H1 (cell line): Measurements from ENCODE around the gene AGO3.

ENCODE experiments used
- BCL11A ChIP-seq, 2 experiments: IDR thresholded peaks; one replicate each; pipeline ENCODE4 v1.6.1; 2011; ENCODE audit warnings: low read depth in 2 of 2, low read length in 2 of 2, mild to moderate bottlenecking in 2 of 2
- CEBPB ChIP-seq: IDR thresholded peaks from 2 replicates; pipeline ENCODE4 v1.6.1; 2012; ENCODE audit warnings: low read depth, low read length
- KDM4A ChIP-seq: IDR thresholded peaks from one replicate; pipeline ENCODE4 v1.7.1; 2012; ENCODE audit warnings: low read depth, mild to moderate bottlenecking, moderate library complexity, low read length, inconsistent platforms; ENCODE audit not compliant: severe bottlenecking
- MAFK ChIP-seq: IDR thresholded peaks from 2 replicates; pipeline ENCODE4 v1.6.1; 2012; ENCODE audit warnings: low read depth, mild to moderate bottlenecking, improper control_type of control experiment, low read length
- POLR2A ChIP-seq, 2 experiments: IDR thresholded peaks; 1 replicate in 1 of 2; 2 replicates in 1 of 2; pipeline ENCODE4 v1.6.1; 2011; ENCODE audit warnings: low read depth in 2 of 2, low read length in 2 of 2, mild to moderate bottlenecking in 2 of 2; ENCODE audit errors: control extremely low read depth in 1 of 2
- POLR2AphosphoS5 ChIP-seq: IDR thresholded peaks from 2 replicates; pipeline ENCODE4 v1.6.1; 2011; ENCODE audit warnings: low read depth, low read length
- RFX5 ChIP-seq: IDR thresholded peaks from 2 replicates; pipeline ENCODE4 v1.6.1; 2011; ENCODE audit warnings: low read depth, low read length, improper control_type of control experiment, borderline replicate concordance
- TF ChIP-seq, protein P1 (sequence below), 3 experiments: IDR thresholded peaks; 1 replicate in 2 of 3; 2 replicates in 1 of 3; pipeline versions ENCODE4 v1.5.1 to v1.6.1; 2011; ENCODE audit warnings: low read length in 3 of 3, mild to moderate bottlenecking in 3 of 3, inconsistent platforms in 2 of 3, low read depth in 1 of 3, moderate library complexity in 1 of 3; ENCODE audit not compliant: insufficient read depth in 1 of 3; ENCODE audit errors: control extremely low read depth in 1 of 3
- TF ChIP-seq, protein P2 (sequence below): IDR thresholded peaks from 2 replicates; pipeline ENCODE4 v1.6.1; 2012; ENCODE audit warnings: inconsistent platforms
- TF ChIP-seq, protein P3 (sequence below): IDR thresholded peaks from 2 replicates; pipeline ENCODE4 v1.6.1; 2012; ENCODE audit warnings: low read length, inconsistent platforms

DNA sequence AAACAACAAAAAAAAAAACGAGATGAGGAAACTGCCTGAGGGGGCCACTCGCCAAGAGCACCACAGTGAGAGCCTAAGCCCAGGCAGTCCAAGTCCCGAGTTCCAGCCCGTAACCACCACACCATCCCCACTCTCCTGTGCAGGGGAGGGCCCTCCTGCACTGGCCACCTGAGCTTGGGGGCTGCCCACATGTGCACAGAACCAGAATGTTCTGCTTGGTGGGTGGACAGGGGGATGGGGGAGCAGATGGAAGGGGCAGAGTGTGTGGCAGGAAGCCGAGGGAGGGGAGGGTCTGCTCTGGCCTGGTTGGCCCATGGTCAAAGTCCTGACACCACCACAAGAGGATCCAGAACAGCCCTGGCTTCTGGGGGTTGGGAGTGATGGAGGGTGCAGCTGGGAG, 175.4 kb downstream of the AGO3 start:
- TF ChIP-seq, protein P1, sequence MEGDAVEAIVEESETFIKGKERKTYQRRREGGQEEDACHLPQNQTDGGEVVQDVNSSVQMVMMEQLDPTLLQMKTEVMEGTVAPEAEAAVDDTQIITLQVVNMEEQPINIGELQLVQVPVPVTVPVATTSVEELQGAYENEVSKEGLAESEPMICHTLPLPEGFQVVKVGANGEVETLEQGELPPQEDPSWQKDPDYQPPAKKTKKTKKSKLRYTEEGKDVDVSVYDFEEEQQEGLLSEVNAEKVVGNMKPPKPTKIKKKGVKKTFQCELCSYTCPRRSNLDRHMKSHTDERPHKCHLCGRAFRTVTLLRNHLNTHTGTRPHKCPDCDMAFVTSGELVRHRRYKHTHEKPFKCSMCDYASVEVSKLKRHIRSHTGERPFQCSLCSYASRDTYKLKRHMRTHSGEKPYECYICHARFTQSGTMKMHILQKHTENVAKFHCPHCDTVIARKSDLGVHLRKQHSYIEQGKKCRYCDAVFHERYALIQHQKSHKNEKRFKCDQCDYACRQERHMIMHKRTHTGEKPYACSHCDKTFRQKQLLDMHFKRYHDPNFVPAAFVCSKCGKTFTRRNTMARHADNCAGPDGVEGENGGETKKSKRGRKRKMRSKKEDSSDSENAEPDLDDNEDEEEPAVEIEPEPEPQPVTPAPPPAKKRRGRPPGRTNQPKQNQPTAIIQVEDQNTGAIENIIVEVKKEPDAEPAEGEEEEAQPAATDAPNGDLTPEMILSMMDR (IDR thresholded peaks at IDR 0.05; ENCODE audit: control extremely low read depth in 1 of 3, insufficient read depth in 1 of 3, low read depth in 1 of 3, low read length in 3 of 3) = no peak
- no peak for TF ChIP-seq BCL11A (IDR thresholded peaks at IDR 0.05; ENCODE audit: low read depth in 2 of 2, low read length in 2 of 2)
- no peak for TF ChIP-seq CEBPB
- no peak for TF ChIP-seq RFX5
- TF ChIP-seq, protein P2, sequence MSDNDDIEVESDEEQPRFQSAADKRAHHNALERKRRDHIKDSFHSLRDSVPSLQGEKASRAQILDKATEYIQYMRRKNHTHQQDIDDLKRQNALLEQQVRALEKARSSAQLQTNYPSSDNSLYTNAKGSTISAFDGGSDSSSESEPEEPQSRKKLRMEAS = no peak
- no peak for TF ChIP-seq KDM4A
- TF ChIP-seq POLR2AphosphoS5 = no peak
- TF ChIP-seq POLR2A (IDR thresholded peaks at IDR 0.05; ENCODE audit: control extremely low read depth in 1 of 2, low read depth in 2 of 2, low read length in 2 of 2) = no peak
- TF ChIP-seq, protein P3, sequence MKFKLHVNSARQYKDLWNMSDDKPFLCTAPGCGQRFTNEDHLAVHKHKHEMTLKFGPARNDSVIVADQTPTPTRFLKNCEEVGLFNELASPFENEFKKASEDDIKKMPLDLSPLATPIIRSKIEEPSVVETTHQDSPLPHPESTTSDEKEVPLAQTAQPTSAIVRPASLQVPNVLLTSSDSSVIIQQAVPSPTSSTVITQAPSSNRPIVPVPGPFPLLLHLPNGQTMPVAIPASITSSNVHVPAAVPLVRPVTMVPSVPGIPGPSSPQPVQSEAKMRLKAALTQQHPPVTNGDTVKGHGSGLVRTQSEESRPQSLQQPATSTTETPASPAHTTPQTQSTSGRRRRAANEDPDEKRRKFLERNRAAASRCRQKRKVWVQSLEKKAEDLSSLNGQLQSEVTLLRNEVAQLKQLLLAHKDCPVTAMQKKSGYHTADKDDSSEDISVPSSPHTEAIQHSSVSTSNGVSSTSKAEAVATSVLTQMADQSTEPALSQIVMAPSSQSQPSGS = no peak
- TF ChIP-seq MAFK = no peak
